Ammon's horn (tissue), 1 donor: ENCODE results near the gene JPT1.
A peak's percentile ranks its signal among the peaks of the same experiment; 100 is the strongest.
"Not testable (repeated sequence)": the region's sequence is repeated elsewhere in the genome, so short reads cannot be mapped to it uniquely, and the experiment has no call there.

Experiments used
- DNase-seq: peaks from one replicate; pipeline ENCODE4 v3.0.0-alpha.2; 2016; ENCODE audit warnings: low spot score

JPT1 gene

DNA sequence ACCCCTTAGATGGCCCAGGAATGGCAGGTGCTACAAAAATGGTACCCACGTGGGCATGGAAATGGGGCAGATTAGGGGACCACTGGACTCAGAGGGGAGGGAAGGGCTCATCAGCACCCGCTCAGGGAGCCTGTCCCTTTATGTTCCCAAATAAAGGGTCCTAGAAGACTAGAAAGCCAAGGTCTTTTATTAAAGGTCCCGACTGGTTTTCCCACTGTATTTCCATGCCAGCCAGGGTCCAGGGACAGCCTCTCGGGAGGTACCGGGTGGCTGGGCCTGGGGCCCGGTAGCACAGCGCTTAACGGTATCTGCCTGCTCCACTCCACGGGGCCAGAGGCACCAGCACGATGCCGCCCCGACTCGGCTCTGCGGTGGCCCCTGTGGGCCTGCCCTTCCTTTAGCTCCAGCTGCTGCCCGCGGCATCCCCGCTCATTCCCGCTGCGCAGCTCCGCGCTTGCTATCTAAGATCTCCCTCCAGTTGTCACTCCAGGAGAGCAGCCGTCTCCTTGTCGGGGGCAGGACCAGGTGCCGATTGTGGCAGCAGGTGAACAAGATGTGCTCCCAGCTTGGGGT lies 24.2 kb downstream of the JPT1 start:
- DNase-seq: no peak

DNA sequence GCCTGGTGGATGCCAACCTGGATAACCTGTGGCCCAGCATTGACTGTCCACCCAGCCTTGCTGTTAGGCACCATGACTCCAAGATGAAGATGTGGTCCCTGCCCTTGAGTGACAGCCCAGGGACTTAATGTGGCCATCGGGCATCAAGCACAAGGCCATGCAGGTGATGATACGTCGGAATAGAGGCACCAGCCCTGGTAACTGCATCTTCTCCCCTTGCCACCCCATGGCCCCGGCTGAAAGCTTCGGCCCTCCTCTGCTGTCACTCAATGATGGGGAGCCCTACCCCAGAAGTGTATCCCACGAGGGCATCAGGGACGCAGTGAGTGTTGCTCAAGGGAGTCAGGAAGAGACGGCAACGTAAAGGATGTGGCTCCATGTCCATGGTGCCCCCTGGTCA lies 24.7 kb downstream of the JPT1 start:
- no peak for DNase-seq

GRCh38 chr17:75128694-75129505 lies 25.4 kb downstream of the JPT1 start:
- no peak for DNase-seq

GRCh38 chr17:75127936-75128335 lies 26.4 kb downstream of the JPT1 start:
- not testable (repeated sequence) for DNase-seq

GRCh38 chr17:75126954-75127353 lies 27.4 kb downstream of the JPT1 start:
- no peak for DNase-seq

GRCh38 chr17:75125984-75126383 lies 28.3 kb downstream of the JPT1 start:
- DNase-seq: no peak

DNA sequence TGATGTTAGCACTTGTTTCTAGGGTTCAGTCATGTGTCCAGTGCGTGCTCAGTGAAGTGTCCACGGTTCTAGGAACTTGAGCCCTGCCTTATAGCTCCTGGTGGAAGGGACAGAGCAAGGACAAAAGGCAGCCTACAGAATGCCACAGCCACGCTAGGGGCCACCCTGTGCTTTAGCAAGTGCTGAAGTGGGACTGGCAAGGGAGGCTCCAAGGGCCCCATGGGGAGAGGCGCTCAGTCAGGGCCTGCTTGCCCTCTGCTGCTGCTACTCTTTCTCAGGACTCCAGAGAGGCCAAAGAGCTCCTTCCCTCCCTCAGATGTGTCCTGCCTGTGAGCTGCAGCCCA lies 29.5 kb downstream of the JPT1 start:
- DNase-seq: no peak

- no peak for DNase-seq
Observed at GRCh38 chr17:75124041-75124818, 30.1 kb downstream of the JPT1 start.

- DNase-seq: no peak
Observed at GRCh38 chr17:75118307-75118706, 36.0 kb downstream of the JPT1 start.

- DNase-seq: no peak
Observed at GRCh38 chr17:75116737-75117136, 37.6 kb downstream of the JPT1 start.

- no peak for DNase-seq
Observed at GRCh38 chr17:75115555-75115954, 38.8 kb downstream of the JPT1 start.

DNA sequence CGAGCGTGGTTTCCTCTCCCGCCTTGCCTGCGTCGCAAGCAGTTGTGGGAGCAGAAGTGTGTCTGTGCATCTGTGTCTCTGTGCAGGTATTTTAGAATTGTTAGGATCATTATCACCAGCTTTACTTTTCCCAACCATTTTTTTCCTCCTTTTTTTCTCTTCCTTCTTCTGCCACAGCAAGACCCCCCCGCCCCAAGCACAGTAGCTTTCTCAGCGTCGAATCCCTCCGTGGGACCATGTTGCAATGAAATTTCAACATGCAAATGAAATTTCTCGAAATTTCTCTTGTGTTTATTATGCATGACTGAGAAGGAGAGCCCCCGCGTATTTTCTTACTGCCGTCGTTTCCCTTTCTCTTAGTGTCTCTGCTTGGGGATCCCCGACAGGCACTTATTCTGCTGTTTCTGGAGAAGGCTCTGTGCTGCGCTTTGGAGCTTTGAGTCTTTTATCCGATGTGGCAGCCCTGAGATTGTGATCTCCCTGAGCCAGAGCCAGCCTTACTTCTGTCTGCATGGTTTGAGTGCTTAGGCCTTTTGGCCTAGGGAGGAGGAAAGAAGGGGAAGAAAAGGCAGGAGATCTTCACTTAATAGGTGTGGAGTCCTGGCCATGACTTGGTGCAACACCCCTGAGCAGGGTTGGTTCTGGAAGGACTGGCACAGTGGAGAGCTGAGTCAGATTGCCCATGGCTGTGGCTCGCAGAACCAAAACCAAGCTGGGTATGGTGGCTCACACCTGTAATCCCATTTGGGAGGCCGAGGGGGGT lies 39.6 kb downstream of the JPT1 start:
- DNase-seq: no peak

DNA sequence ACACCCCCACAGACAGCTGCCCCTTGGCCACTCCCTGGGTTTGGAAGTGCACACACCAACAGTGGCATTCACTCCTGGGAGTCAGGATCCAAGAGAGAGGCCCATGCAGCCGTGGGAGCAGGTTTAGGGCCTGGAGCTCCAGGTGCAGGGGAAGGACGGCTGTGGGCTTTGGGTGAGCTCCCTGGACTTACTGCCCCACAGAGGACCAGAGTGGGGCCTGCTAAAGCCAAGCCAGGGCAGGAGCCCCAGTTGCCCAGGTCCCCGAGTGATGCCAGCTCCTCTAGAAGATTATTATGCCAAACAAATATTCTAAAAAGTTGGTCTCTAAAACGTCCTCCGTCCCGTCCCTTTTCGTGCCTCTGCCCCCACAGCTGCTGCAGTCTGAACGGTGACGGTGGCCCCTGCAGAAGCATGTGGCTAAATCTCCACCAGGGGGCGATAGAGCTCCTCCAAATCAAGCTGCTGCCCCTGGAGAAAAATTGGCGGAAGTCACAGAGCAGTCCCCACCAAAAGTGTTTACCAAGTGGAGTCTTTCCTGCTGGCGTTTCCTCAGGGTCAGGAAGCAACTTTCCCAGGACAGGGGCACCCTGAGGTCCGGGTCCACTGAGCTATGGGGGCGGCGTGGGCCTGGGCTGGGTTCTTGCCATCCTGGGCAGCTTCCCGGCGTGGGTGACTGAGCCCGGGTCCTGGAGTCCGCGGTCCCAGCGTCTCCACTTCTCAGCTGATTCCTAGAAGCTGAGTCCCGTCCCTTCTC lies 40.3 kb downstream of the JPT1 start:
- DNase-seq: peak; percentile 95

DNA sequence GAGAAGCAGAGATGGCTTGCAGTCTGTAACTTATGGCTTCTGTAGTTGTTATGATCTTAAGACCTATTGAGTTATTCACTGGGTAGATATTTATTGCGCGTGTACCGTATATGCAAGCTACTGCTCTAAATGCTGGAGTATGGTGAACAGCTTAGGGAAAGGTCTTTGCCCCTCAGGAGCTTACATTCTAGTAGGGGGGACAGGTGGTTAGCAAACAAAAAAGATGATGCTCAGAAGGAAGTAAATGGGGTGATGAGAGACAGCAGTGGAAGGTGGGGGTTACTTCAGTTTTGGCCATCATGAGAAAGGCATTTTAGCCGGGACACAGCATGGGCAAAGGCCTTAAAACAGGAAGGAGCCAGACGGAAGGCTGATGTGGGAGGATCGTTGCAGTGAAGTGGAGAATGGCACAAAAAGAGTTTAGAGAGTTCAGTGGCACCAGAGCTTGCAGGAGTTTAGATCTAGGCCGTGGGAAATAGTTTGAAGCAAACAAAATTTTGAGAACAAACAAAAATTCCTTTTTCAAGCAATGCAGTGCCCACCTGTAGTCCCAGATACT lies 42.5 kb downstream of the JPT1 start:
- no peak for DNase-seq

DNA sequence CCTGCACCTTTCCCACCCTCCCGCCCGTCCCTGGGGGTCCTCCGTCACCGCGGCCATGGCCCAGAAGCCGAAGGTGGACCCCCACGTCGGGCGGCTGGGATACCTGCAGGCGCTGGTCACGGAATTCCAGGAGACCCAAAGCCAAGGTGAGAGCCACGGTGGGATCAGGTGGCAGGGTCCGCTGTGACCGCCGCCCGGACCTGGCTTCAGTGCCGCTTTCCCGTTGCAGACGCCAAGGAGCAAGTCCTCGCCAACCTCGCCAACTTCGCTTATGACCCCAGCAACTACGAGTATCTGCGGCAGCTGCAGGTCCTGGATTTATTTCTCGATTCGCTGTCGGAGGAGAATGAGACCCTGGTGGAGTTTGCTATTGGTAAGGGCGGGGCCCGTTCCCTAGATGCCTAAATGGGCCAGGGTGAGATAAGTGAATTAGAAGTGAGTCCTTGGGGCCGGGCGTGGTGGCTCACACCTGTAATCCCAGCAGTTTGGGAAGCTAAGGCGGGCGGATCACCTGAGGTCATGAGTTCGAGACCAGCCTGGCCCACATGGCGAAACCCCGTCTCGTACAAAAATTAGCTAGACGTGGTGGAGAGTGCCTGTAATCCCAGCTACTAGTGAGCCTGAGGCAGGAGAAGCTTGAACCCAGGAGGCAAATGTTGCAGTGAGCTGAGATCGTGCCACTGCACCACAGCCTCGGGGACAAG lies 43.9 kb downstream of the JPT1 start:
- no peak for DNase-seq

- DNase-seq: peak; percentile 84
Observed at GRCh38 chr17:75109407-75110233, 44.7 kb downstream of the JPT1 start, which contains the start of gene ARMC7. ARMC7 (plus strand) TSS chr17:75109969; CDS start chr17:75110289, 320 bp downstream.

- no peak for DNase-seq
Observed at GRCh38 chr17:75109046-75109406, 45.3 kb downstream of the JPT1 start.

- no peak for DNase-seq
Observed at GRCh38 chr17:75108193-75108592, 46.1 kb downstream of the JPT1 start.
